Effector memory CD8-positive, alpha-beta T cell (primary cell): ENCODE results near the gene KLF2.
A peak's percentile ranks its signal among the peaks of the same experiment; 100 is the strongest.
"Not testable (repeated sequence)": the region's sequence is repeated elsewhere in the genome, so short reads cannot be mapped to it uniquely, and the experiment has no call there.

Experiments used
- ATAC-seq: fragments of 150-1000 bp; cut with Tn5 transposase; replicated peaks from 2 replicates; pipeline ENCODE4 v1.10.0; 2021; ENCODE audit warnings: mild to moderate bottlenecking, moderate library complexity
- DNase-seq, 3 experiments: peaks; one replicate each; pipeline ENCODE4 v3.0.0; 2021
- H3K27ac Mint-ChIP-seq, 2 donors: one replicate each; pipeline ENCODE4 v1.8.0; 2022; ENCODE audit warnings: mild to moderate bottlenecking in 2 of 2, mixed read lengths in 2 of 2, moderate library complexity in 2 of 2
- H3K27me3 Mint-ChIP-seq, 2 donors: one replicate each; pipeline ENCODE4 v1.8.0; 2022; ENCODE audit warnings: mixed read lengths in 2 of 2
- H3K36me3 Mint-ChIP-seq: one replicate; pipeline ENCODE4 v1.8.0; 2022; ENCODE audit warnings: mild to moderate bottlenecking, moderate library complexity, mixed read lengths; ENCODE audit not compliant: insufficient read depth
- H3K4me1 Mint-ChIP-seq, 2 donors: one replicate each; pipeline ENCODE4 v1.8.0; 2022; ENCODE audit warnings: low read depth in 2 of 2, mixed read lengths in 2 of 2
- H3K4me3 Mint-ChIP-seq, 2 donors: one replicate each; pipeline ENCODE4 v1.8.0; 2022; ENCODE audit warnings: mild to moderate bottlenecking in 2 of 2, mixed read lengths in 2 of 2, moderate library complexity in 2 of 2
- H3K9me3 Mint-ChIP-seq, 2 donors: one replicate each; pipeline ENCODE4 v1.8.0; 2022; ENCODE audit warnings: mixed read lengths in 2 of 2
- total RNA-seq, 9 experiments: gene quantifications; one replicate each; lab custom pipeline; 2026; lab: John Stamatoyannopoulos, UW

Gene KLF2
- total RNA-seq, result 4.3 to 1,021 (median 119) reads per million in 9 experiments

DNA sequence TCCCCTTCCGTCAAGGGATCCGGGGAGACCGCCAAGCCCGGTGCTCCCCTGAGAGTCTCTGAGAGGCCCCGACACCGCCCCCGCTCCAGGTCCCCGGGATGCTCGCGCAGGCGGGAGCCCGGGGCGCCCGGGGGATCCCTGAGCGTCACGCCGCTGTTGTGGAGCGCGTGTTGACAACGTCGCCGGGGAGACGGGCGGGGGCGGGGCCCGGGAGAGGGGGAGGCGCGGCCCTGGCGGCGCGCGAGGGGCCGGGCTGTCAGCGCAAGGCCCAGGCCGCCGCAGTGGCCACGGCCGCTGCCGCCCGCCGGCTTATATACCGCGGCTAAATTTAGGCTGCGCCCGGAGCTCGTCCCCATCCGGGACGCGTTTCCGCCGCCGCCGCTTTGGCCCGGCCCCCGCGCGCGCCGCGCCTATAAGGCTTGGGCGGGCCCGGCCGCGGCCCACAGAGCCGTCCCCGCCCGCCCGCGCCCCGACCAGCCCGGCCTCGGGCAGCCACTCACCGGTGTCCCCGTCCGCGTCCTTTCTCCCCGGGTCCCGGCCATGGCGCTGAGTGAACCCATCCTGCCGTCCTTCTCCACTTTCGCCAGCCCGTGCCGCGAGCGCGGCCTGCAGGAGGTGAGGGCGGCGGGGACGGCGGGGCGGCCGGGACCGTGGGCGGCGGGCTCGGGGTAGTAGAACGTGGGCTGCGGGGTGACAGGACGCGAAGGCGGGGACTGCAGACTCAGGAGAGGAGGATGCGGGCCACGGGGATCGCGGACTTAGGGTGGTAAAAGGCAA lies at the start of gene KLF2:
Gene KLF2, plus strand, starts transcription at position 443 of the 777 bp plus-strand sequence. Its CDS starts 98 bp downstream, at position 541.
- Mint-ChIP-seq H3K27ac (peak within 1 kb of the TSS; percentile 100), H3K36me3 (peaks cover 63% of the 10 kb centered on the region), H3K4me3 (peak within 1 kb of the TSS; percentile 97 to 100), H3K9me3 (no peaks in the 10 kb centered on the region), H3K4me1 (peaks cover 43 to 44% of the 10 kb centered on the region in 2 donors), H3K27me3 (no peaks in the 10 kb centered on the region)
- DNase-seq, result peak; percentile 92 to 96 (median 93)
- ATAC-seq, result peak; percentile 63

GRCh38 chr19:16280306-16280705 lies 44.3 kb upstream of the KLF2 start:
- H3K4me1 Mint-ChIP-seq, result peaks cover 9 to 10% of the 10 kb centered on the region in 2 donors
- H3K27ac Mint-ChIP-seq, result no peak overlapping the region
- no peak for ATAC-seq

GRCh38 chr19:16281743-16282142 lies 42.9 kb upstream of the KLF2 start:
- DNase-seq (no peak), ATAC-seq (no peak)
- no peak overlapping the region for H3K27ac Mint-ChIP-seq
- H3K4me3 Mint-ChIP-seq, result no peak overlapping the region
- no peaks in the 10 kb centered on the region for H3K36me3 Mint-ChIP-seq
- H3K9me3 Mint-ChIP-seq, result no peaks in the 10 kb centered on the region
- peaks cover 9 to 17% of the 10 kb centered on the region in 2 donors for H3K4me1 Mint-ChIP-seq
- peaks cover 0 to 3% of the 10 kb centered on the region in 2 donors for H3K27me3 Mint-ChIP-seq

More at GRCh38 chr19:16280306-16280705, 44.3 kb upstream of the KLF2 start:
- Mint-ChIP-seq H3K9me3 (no peaks in the 10 kb centered on the region), H3K4me3 (no peak overlapping the region), H3K27me3 (no peaks in the 10 kb centered on the region), H3K36me3 (no peaks in the 10 kb centered on the region)
- no peak for DNase-seq

GRCh38 chr19:16283210-16284061 lies 41.2 kb upstream of the KLF2 start:
- H3K4me3 Mint-ChIP-seq, result peak overlapping the region; percentile 30 to 54
- no peaks in the 10 kb centered on the region for H3K9me3 Mint-ChIP-seq
- DNase-seq (peak in 2 of 3 experiments; percentile 12 to 17), ATAC-seq (peak; percentile 64)
- peaks cover 9 to 22% of the 10 kb centered on the region in 2 donors for H3K4me1 Mint-ChIP-seq
- H3K27ac Mint-ChIP-seq, result peak overlapping the region; percentile 42 to 80
- peaks cover 0 to 10% of the 10 kb centered on the region in 2 donors for H3K27me3 Mint-ChIP-seq
- H3K36me3 Mint-ChIP-seq, result no peaks in the 10 kb centered on the region

GRCh38 chr19:16284505-16284904 lies 40.1 kb upstream of the KLF2 start:
- H3K4me3 Mint-ChIP-seq, result peak overlapping the region in 1 of 2 donors; percentile 30
- ATAC-seq, result no peak
- H3K27ac Mint-ChIP-seq, result peak overlapping the region in 1 of 2 donors; percentile 42
- peaks cover 10 to 22% of the 10 kb centered on the region in 2 donors for H3K4me1 Mint-ChIP-seq
- H3K36me3 Mint-ChIP-seq, result no peaks in the 10 kb centered on the region
- H3K27me3 Mint-ChIP-seq, result peaks cover 0 to 10% of the 10 kb centered on the region in 2 donors
- no peaks in the 10 kb centered on the region for H3K9me3 Mint-ChIP-seq
- no peak for DNase-seq

- H3K4me3 Mint-ChIP-seq, ATAC-seq, H3K27ac Mint-ChIP-seq, DNase-seq, H3K36me3 Mint-ChIP-seq, H3K9me3 Mint-ChIP-seq: not testable (repeated sequence)
- H3K27me3 Mint-ChIP-seq, result peaks cover 0 to 10% of the 10 kb centered on the region in 2 donors
- H3K4me1 Mint-ChIP-seq, result peaks cover 12 to 22% of the 10 kb centered on the region in 2 donors
Measured at GRCh38 chr19:16285079-16285478, 39.5 kb upstream of the KLF2 start.

GRCh38 chr19:16285769-16286498 lies 38.7 kb upstream of the KLF2 start:
- no peaks in the 10 kb centered on the region for H3K36me3 Mint-ChIP-seq
- peaks cover 0 to 10% of the 10 kb centered on the region in 2 donors for H3K27me3 Mint-ChIP-seq
- H3K27ac Mint-ChIP-seq, result no peak overlapping the region
- H3K9me3 Mint-ChIP-seq, result no peaks in the 10 kb centered on the region
- no peak for ATAC-seq
- H3K4me3 Mint-ChIP-seq, result no peak overlapping the region
- DNase-seq, result no peak
- H3K4me1 Mint-ChIP-seq, result peaks cover 12 to 22% of the 10 kb centered on the region in 2 donors

GRCh38 chr19:16288544-16288943 lies 36.1 kb upstream of the KLF2 start:
- no peaks in the 10 kb centered on the region for H3K36me3 Mint-ChIP-seq
- peaks cover 6 to 16% of the 10 kb centered on the region in 2 donors for H3K4me1 Mint-ChIP-seq
- H3K9me3 Mint-ChIP-seq, result no peaks in the 10 kb centered on the region
- DNase-seq (no peak), ATAC-seq (no peak)
- no peak overlapping the region for H3K4me3 Mint-ChIP-seq
- peaks cover 0 to 10% of the 10 kb centered on the region in 2 donors for H3K27me3 Mint-ChIP-seq
- no peak overlapping the region for H3K27ac Mint-ChIP-seq

GRCh38 chr19:16289594-16289993 lies 35.0 kb upstream of the KLF2 start:
- H3K4me3 Mint-ChIP-seq, result no peak overlapping the region
- ATAC-seq (peak; percentile 36), DNase-seq (no peak)
- H3K4me1 Mint-ChIP-seq, result peaks cover 3 to 12% of the 10 kb centered on the region in 2 donors
- H3K27me3 Mint-ChIP-seq, result peaks cover 0 to 10% of the 10 kb centered on the region in 2 donors
- no peaks in the 10 kb centered on the region for H3K36me3 Mint-ChIP-seq
- H3K27ac Mint-ChIP-seq, result no peak overlapping the region
- H3K9me3 Mint-ChIP-seq, result no peaks in the 10 kb centered on the region

- DNase-seq, result no peak
- H3K9me3 Mint-ChIP-seq, result no peaks in the 10 kb centered on the region
- no peak for ATAC-seq
- H3K27ac Mint-ChIP-seq, result no peak overlapping the region
- no peak overlapping the region for H3K4me3 Mint-ChIP-seq
- H3K4me1 Mint-ChIP-seq, result peaks cover 3 to 12% of the 10 kb centered on the region in 2 donors
- H3K36me3 Mint-ChIP-seq, result no peaks in the 10 kb centered on the region
- H3K27me3 Mint-ChIP-seq, result peaks cover 0 to 10% of the 10 kb centered on the region in 2 donors
Measured at GRCh38 chr19:16290692-16291091, 33.9 kb upstream of the KLF2 start.

- peaks cover 5 to 6% of the 10 kb centered on the region in 2 donors for H3K4me1 Mint-ChIP-seq
- no peak for DNase-seq
- no peak overlapping the region for H3K4me3 Mint-ChIP-seq
- ATAC-seq, result no peak
- no peak overlapping the region for H3K27ac Mint-ChIP-seq
- no peaks in the 10 kb centered on the region for H3K27me3 Mint-ChIP-seq
- H3K36me3 Mint-ChIP-seq, result no peaks in the 10 kb centered on the region
- H3K9me3 Mint-ChIP-seq, result no peaks in the 10 kb centered on the region
Measured at GRCh38 chr19:16293118-16294091, 31.2 kb upstream of the KLF2 start.

GRCh38 chr19:16295057-16295456 lies 29.6 kb upstream of the KLF2 start:
- no peak overlapping the region for H3K4me3 Mint-ChIP-seq
- DNase-seq (no peak), ATAC-seq (no peak)
- H3K4me1 Mint-ChIP-seq, result peaks cover 3 to 5% of the 10 kb centered on the region in 2 donors
- H3K27me3 Mint-ChIP-seq, result no peaks in the 10 kb centered on the region
- no peak overlapping the region for H3K27ac Mint-ChIP-seq
- no peaks in the 10 kb centered on the region for H3K9me3 Mint-ChIP-seq
- H3K36me3 Mint-ChIP-seq, result no peaks in the 10 kb centered on the region
